Islet of Langerhans (tissue), 1 donor: ENCODE data around the gene RBM12.
"Not testable (repeated sequence)": the region's sequence is repeated elsewhere in the genome, so short reads cannot be mapped to it uniquely, and the experiment has no call there.

Experiments used
- FAIRE-seq: peaks from one replicate; lab custom pipeline; 2011; peaks lifted over from hg19 to GRCh38; lab: Jason Lieb, UNC

Gene RBM12

GRCh38 chr20:35698298-35699126 is 33.8 kb upstream of the RBM12 start:
- FAIRE-seq, result no peak

DNA sequence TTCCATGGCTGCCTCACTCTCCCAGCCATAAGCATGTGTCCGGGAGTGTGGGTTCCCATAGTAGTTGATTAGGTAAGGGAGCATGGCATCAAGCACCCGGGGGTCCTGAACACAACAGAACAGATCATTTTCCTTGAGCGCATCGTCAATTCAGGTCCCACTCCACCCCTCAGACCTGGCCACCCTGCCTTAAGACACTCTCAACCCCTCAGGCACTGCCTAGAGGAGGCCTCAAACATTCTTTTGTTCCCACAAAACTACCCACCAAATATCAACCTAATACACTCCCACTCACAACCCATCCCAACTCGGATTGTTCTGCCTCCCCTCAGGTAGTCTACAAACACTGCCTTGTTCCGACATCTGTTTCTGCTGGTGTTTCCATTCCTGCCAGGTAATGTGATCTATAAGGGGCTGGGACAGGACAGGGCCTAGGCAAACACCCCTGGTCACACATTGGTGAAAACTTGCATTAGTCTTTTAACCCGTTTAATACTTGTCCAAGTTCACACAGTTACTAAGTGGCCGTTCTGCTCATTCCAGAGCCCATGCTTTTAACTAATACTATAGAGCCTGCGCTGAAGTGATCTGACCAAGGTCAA is 33.1 kb upstream of the RBM12 start:
- FAIRE-seq, result no peak

DNA sequence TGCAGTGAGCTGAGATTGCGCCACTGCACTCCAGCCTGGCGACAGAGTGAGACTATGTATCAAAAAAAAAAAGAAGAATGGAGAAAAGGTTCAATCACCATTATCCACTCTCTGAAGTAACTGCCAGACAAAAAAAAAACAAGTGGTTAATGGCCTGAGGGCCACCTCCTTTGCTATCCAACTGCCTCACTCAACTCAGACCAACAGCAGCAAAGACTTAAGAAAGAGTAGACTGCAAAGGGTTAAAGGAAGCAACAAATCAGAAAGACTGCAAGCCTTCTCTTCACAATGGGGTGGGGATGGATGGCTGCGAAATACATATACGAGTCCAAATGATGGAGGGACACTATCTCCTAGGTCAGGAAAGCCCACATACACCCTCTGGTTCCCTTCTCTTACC is 31.3 kb upstream of the RBM12 start:
- no peak for FAIRE-seq

GRCh38 chr20:35695245-35695749 is 30.6 kb upstream of the RBM12 start:
- FAIRE-seq, result no peak

- no peak for FAIRE-seq
Observed at GRCh38 chr20:35690265-35690664, 25.6 kb upstream of the RBM12 start.

- FAIRE-seq, result not testable (repeated sequence)
Observed at GRCh38 chr20:35686872-35687271, 22.2 kb upstream of the RBM12 start.

GRCh38 chr20:35685368-35685767 is 20.7 kb upstream of the RBM12 start:
- FAIRE-seq, result not testable (repeated sequence)

DNA sequence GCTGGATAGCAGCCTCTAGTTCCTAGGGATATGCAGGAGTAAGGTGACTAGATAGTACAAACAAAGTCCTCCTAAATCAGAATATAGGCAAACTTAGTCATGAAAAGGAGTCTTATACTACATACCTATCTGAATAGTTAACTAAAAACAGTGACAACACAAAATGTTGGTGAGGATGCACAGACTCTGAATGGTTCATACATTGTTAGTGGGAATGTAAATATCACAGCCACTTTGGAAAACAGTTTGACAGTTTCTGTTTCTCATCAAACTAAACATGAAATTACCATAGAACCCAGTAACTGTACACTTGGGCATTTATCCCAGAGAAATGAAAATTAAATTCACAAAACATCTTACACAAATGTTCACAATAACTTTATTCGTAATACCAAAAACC is 17.3 kb upstream of the RBM12 start:
- no peak for FAIRE-seq

GRCh38 chr20:35680452-35681183 is 15.9 kb upstream of the RBM12 start:
- no peak for FAIRE-seq

DNA sequence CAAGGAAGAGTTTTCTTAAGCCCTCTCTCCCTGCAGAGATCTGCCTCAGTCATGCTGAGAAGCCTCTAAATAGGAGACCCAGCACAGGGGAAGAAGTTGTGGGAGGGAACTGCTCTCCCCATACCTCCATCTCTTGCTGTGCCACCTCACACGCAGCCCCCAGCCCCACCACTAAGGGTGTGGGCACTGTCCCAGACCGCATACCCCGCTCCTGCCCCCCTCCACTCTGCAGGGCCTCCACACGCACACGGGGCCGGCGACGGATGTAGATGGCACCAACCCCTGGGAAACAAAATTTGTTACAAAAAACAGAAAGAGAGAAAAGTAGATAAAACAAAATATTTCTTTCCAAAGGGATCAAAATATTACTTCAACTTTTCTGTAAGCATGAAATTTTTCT is 10.2 kb upstream of the RBM12 start:
- FAIRE-seq, result no peak

DNA sequence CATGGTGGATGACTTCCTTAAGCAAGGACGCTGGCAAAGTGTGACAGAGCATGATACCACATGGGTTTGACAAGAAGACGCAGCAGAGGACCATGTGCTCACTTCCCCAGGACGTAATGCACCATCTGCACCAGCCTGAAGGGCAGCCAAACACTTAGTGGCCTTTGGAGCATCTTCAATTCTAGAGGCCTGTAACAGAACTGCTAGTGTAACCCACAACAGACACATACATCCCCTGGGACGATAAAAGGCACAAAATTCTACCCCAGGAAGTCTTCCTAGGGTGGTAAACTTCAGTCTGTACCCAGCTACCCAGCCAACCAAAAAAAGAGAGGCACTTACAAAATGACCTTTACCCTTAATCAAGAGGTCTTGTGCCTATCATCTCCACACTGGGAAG is 9.2 kb upstream of the RBM12 start:
- FAIRE-seq, result no peak

GRCh38 chr20:35669681-35670080 is 5.0 kb upstream of the RBM12 start:
- no peak for FAIRE-seq

- FAIRE-seq, result no peak
Observed at GRCh38 chr20:35669221-35669620, 4.5 kb upstream of the RBM12 start.

DNA sequence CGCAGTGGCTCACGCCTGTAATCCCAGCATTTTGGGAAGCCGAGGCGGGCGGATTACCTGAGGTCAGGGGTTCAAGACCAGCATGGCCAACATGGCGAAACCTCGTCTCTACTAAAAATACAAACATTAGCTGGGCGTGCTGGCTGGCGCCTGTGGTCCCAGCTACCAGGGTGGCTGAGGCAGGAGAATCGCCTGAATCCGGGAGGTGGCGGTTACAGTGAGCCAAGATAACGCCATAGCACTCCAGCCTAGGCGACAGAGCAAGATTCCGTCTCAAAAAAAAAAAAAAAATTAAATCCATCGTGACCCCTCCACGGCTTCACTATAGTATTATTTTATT is 1.2 kb upstream of the RBM12 start:
- no peak for FAIRE-seq

DNA sequence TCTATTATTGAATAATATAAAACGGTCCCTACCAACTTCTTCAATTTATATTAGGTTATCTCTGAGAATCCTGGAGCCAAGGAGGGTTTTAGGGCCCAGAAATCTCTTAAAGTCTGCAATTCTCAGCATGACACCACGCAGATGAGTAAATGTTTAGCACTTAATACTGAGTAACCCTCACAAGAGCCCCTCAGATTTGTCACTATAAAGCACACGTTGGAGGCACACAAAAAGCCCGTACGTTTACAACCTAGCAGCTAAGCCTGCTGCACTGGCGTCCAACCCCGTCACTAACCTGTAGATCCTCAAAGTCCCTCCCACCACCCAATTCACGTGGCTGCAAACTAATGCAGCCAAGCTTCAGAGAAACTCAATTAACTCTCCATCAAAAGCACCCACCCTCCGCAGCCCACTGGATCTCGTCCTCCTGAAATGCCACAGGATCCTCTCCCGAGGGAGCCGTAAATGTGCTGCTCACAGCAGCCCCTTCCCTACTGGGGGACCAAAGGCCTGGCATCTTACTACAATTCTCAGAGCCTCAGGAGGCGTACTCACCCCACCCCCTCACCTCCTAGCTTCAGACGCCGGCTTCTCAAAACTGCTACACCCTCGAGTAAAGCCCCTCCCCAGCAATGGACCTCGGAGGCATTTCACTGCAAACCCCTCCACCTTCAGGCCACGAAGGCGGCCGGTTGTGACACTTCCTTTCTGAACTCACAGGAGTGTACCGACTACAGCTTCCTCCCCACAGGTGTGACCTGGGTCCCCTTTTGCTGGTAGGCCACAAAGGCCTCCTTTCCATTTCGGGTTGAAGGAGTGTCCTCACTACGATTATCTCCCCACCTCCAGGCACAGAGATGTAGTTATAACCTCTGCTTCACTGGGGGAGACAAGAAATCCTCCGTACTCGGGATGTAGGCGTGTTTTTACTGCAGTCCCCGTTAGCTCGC is 909 bp downstream of the RBM12 start:
- no peak for FAIRE-seq

GRCh38 chr20:35662551-35662950 is 2.1 kb downstream of the RBM12 start:
- no peak for FAIRE-seq

DNA sequence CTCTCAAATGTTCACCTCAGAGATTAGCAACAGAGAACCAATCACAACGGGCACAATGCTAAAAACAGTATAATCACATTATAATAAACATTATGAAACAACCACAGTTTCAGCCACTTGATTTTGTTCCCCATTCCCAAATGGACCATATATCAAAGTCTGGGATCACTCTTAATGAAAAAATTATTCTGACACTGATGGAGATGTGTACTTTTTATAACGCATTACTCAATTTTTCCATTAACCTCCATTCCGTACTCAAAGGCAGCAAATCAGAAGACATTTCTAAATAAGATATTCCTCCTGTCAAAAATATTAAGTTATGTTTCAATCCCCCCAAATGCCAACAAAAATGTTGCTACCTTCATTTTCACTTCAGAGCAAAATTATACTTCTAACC is 2.8 kb downstream of the RBM12 start:
- FAIRE-seq, result no peak

GRCh38 chr20:35661053-35661452 is 3.6 kb downstream of the RBM12 start:
- no peak for FAIRE-seq

- no peak for FAIRE-seq
Observed at GRCh38 chr20:35660122-35660937, 4.4 kb downstream of the RBM12 start.

DNA sequence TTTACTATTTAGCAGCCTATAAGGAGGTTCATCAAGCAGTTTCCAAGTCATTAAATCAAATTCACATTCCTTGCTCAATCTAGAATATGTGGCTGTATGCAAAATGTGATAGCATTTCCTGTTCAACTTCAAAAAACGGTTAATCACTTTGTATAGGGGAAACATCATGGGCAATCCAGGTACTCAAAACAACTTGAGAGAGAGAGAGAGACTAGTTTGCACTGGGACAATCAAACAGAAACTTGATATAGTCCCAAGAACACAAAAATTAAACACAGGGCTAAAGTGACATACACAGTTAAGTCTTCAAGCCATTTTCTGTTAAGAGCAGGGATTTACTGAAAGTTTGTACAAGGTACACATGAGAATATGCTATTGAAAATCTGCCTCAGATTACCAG is 7.4 kb downstream of the RBM12 start:
- FAIRE-seq, result no peak

DNA sequence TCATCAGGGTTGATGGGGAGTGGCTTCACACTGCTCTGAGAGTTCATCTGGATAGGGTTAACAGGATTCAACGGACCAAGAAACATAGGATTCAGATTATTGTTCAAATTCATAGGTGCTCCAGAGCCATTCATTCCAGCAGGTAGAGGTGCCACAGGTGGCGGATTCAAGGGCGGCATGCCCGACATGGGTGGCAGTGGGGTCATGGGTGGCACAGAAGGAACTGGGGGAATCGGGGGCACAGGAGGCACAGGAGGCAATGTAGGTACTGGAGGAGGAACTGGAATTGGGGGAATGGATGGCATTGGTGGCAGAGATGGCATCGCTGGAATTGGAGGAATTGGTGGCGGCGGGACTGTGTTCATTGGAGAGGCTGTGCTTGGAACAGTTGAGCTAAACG is 10.3 kb downstream of the RBM12 start:
- no peak for FAIRE-seq
